ENCODE data around the gene NGEF.
"Not testable (repeated sequence)": the region's sequence is repeated elsewhere in the genome, so short reads cannot be mapped to it uniquely, and the experiment has no call there.

The NGEF gene

GRCh38 chr2:232866104-232866503, 147.0 kb downstream of the NGEF start:
- DNase-seq: no peak

- no peak for DNase-seq
Observed at GRCh38 chr2:232865165-232865564, 147.9 kb downstream of the NGEF start.

GRCh38 chr2:232863996-232864395, 149.1 kb downstream of the NGEF start:
- DNase-seq: no peak

- no peak for DNase-seq
Observed at GRCh38 chr2:232861353-232861752, 151.7 kb downstream of the NGEF start.

GRCh38 chr2:232860593-232861241, 152.3 kb downstream of the NGEF start:
- no peak for DNase-seq

GRCh38 chr2:232859385-232859916, 153.6 kb downstream of the NGEF start:
- no peak for DNase-seq

- no peak for DNase-seq
Observed at GRCh38 chr2:232857158-232857563, 155.9 kb downstream of the NGEF start.

- no peak for DNase-seq
Observed at GRCh38 chr2:232854082-232854481, 159.0 kb downstream of the NGEF start.

GRCh38 chr2:232852676-232853075, 160.4 kb downstream of the NGEF start:
- DNase-seq: no peak

- DNase-seq: not testable (repeated sequence)
Observed at GRCh38 chr2:232852081-232852480, 161.0 kb downstream of the NGEF start.

- no peak for DNase-seq
Observed at GRCh38 chr2:232850039-232850438, 163.0 kb downstream of the NGEF start.

GRCh38 chr2:232846055-232846454, 167.0 kb downstream of the NGEF start:
- no peak for DNase-seq

- no peak for DNase-seq
Observed at GRCh38 chr2:232843834-232844233, 169.2 kb downstream of the NGEF start.

GRCh38 chr2:232842689-232843088, 170.4 kb downstream of the NGEF start:
- DNase-seq: no peak

GRCh38 chr2:232839411-232840079, 173.5 kb downstream of the NGEF start:
- peak; percentile 20 to 53 for DNase-seq

GRCh38 chr2:232838406-232838874, 174.6 kb downstream of the NGEF start:
- peak; percentile 60 to 79 for DNase-seq

- no peak for DNase-seq
Observed at GRCh38 chr2:232836934-232837333, 176.1 kb downstream of the NGEF start.

GRCh38 chr2:232835687-232836208, 177.3 kb downstream of the NGEF start:
- DNase-seq: no peak

GRCh38 chr2:232833830-232834229, 179.2 kb downstream of the NGEF start:
- DNase-seq: no peak

GRCh38 chr2:232831496-232831895, 181.6 kb downstream of the NGEF start:
- DNase-seq: no peak

- no peak for DNase-seq
Observed at GRCh38 chr2:232829988-232830387, 183.1 kb downstream of the NGEF start.
